SK-N-SH (cell line): ENCODE results near the gene ARID3A. TPM values are rescaled to one million over a fixed set of nuclear protein-coding genes. Genes with fewer than 3 reads are reported as not detected.
A peak's percentile ranks its signal among the peaks of the same experiment; 100 is the strongest.

Experiments used
- CTCF ChIA-PET: fragments of 300-600, 350-600 bp; formaldehyde crosslinking; extraction: SDS; loops from one replicate; lab custom pipeline; 2021; lab: Yijun Ruan, JAX
- POLR2A ChIA-PET: fragments of 350-600 bp; sonication (Branson Sonifier 250); formaldehyde crosslinking; extraction: SDS; loops from one replicate; lab custom pipeline; 2020; ENCODE audit warnings: antibody characterized with exemption, inconsistent platforms; lab: Yijun Ruan, JAX
- DNase-seq: peaks from one replicate; pipeline ENCODE4 v3.0.0; 2012
- H2AFZ ChIP-seq: fragments of 200-600 bp; sonication (generic); 2 replicates; pipeline ENCODE4 v1.8.1; 2016; ENCODE audit warnings: antibody characterized with exemption, mild to moderate bottlenecking, low read depth
- H3F3A ChIP-seq: fragments of 200-600 bp; sonication (generic); replicated peaks from 2 replicates; pipeline ENCODE3; 2016; ENCODE audit warnings: antibody characterized with exemption, mild to moderate bottlenecking; ENCODE audit not compliant: insufficient read depth
- H3K27ac ChIP-seq, 2 experiments: fragments of 200-500 bp in 1 of 2; fragments of 200-600 bp in 1 of 2; sonication (Bioruptor generic) in 1 of 2; sonication (generic), shearing (Covaris generic) in 1 of 2; 2 replicates each; pipeline versions ENCODE4 v1.5.1 to v1.6.1; 2014 to 2016; ENCODE audit warnings: low read depth in 2 of 2, inconsistent platforms in 1 of 2, low read length in 1 of 2, mild to moderate bottlenecking in 1 of 2, mixed read lengths in 1 of 2
- H3K27me3 ChIP-seq: fragments of 200-600 bp; sonication (generic), shearing (Covaris generic); 2 replicates; pipeline ENCODE4 v1.6.1; 2016; ENCODE audit warnings: mixed run types; ENCODE audit not compliant: insufficient read depth
- H3K36me3 ChIP-seq, 2 experiments: fragments of 200-500 bp in 1 of 2; fragments of 200-600 bp in 1 of 2; sonication (Bioruptor generic) in 1 of 2; sonication (generic) in 1 of 2; replicated peaks in 1 of 2; 2 replicates each; pipeline versions ENCODE3 to v1.5.1; 2014 to 2016; ENCODE audit warnings: low read length in 1 of 2, mild to moderate bottlenecking in 1 of 2; ENCODE audit not compliant: insufficient read depth in 2 of 2, control insufficient read depth in 1 of 2
- H3K4me1 ChIP-seq, 2 experiments: fragments of 200-500 bp in 1 of 2; fragments of 200-600 bp in 1 of 2; sonication (Bioruptor generic) in 1 of 2; sonication (generic), shearing (Covaris generic) in 1 of 2; 2 replicates each; pipeline versions ENCODE4 v1.5.1 to v1.6.1; 2014 to 2016; ENCODE audit warnings: low read depth in 1 of 2, low read length in 1 of 2, mixed run types in 1 of 2; ENCODE audit not compliant: insufficient read depth in 2 of 2, control insufficient read depth in 1 of 2
- H3K4me2 ChIP-seq: fragments of 200-600 bp; sonication (generic), shearing (Covaris generic); 2 replicates; pipeline ENCODE4 v1.6.1; 2017; ENCODE audit warnings: mixed run types
- H3K4me3 ChIP-seq, 2 experiments: fragments of 200-500 bp in 1 of 2; fragments of 200-600 bp in 1 of 2; sonication (Bioruptor generic) in 1 of 2; sonication (generic), shearing (Covaris generic) in 1 of 2; 2 replicates each; pipeline versions ENCODE4 v1.5.1 to v1.8.1; 2014 to 2016; ENCODE audit warnings: low read depth in 2 of 2, inconsistent platforms in 1 of 2, low read length in 1 of 2, mild to moderate bottlenecking in 1 of 2, mixed read lengths in 1 of 2, moderate library complexity in 1 of 2
- H3K79me2 ChIP-seq: fragments of 200-600 bp; sonication (generic); 2 replicates; pipeline ENCODE4 v1.8.1; 2017; ENCODE audit warnings: mild to moderate bottlenecking; ENCODE audit not compliant: insufficient read depth
- H3K9ac ChIP-seq: fragments of 200-600 bp; sonication (generic); 2 replicates; pipeline ENCODE4 v1.6.1; 2017; ENCODE audit warnings: mixed run types
- H3K9me2 ChIP-seq: fragments of 200-600 bp; sonication (generic); 2 replicates; pipeline ENCODE4 v1.6.1; 2017; ENCODE audit warnings: mixed run types
- H3K9me3 ChIP-seq: fragments of 200-600 bp; sonication (generic); 2 replicates; pipeline ENCODE4 v1.6.1; 2017; ENCODE audit warnings: mixed run types, mild to moderate bottlenecking, moderate library complexity
- H4K20me1 ChIP-seq: fragments of 200-600 bp; sonication (generic); 2 replicates; pipeline ENCODE4 v1.6.1; 2017; ENCODE audit warnings: mild to moderate bottlenecking, mixed run types; ENCODE audit not compliant: insufficient read depth
- CHD2 ChIP-seq: fragments of 150-350 bp; IDR thresholded peaks from 2 replicates; pipeline ENCODE4 v1.6.1; 2018; ENCODE audit warnings: low read length; ENCODE audit not compliant: partially characterized antibody
- CTCF ChIP-seq: fragments of 200-600 bp; sonication (generic); IDR thresholded peaks from 2 replicates; pipeline ENCODE4 v1.6.1; 2017; ENCODE audit warnings: antibody characterized with exemption, mild to moderate bottlenecking, moderate library complexity
- ELF1 ChIP-seq: IDR thresholded peaks from 2 replicates; pipeline ENCODE4 v1.4.0; 2012
- FOXM1 ChIP-seq: IDR thresholded peaks from 2 replicates; pipeline ENCODE4 v1.4.0; 2012; ENCODE audit warnings: low read depth, mild to moderate bottlenecking
- GABPA ChIP-seq: IDR thresholded peaks from 2 replicates; pipeline ENCODE4 v1.4.0; 2012; ENCODE audit warnings: low read depth, mild to moderate bottlenecking
- GATA2 ChIP-seq: sonication (generic); formaldehyde crosslinking; IDR thresholded peaks from 2 replicates; pipeline ENCODE4 v1.5.0; 2020; ENCODE audit warnings: mild to moderate bottlenecking, missing genetic modification reagents
- MAX ChIP-seq: IDR thresholded peaks from 2 replicates; pipeline ENCODE4 v1.4.0; 2012; ENCODE audit warnings: low read depth
- NRF1 ChIP-seq: IDR thresholded peaks from 2 replicates; pipeline ENCODE4 v1.6.1; 2012; ENCODE audit warnings: low read depth, mild to moderate bottlenecking, low read length
- RAD21 ChIP-seq: IDR thresholded peaks from 2 replicates; pipeline ENCODE4 v1.6.1; 2012; ENCODE audit warnings: mild to moderate bottlenecking, low read length
- RCOR1 ChIP-seq: fragments of 150-350 bp; IDR thresholded peaks from 2 replicates; pipeline ENCODE4 v1.6.1; 2017; ENCODE audit warnings: antibody characterized with exemption, low read length
- SIN3A ChIP-seq: IDR thresholded peaks from 2 replicates; pipeline ENCODE4 v1.6.1; 2012; ENCODE audit warnings: low read depth, mild to moderate bottlenecking, low read length, moderate library complexity, borderline replicate concordance
- TAF1 ChIP-seq: IDR thresholded peaks from 2 replicates; pipeline ENCODE4 v1.6.1; 2012; ENCODE audit warnings: low read depth, mild to moderate bottlenecking, low read length, moderate library complexity, borderline replicate concordance
- ZBTB33 ChIP-seq: IDR thresholded peaks from 2 replicates; pipeline ENCODE4 v1.4.0; 2012; ENCODE audit warnings: low read depth, borderline replicate concordance
- WGBS: methylation state at CpG from one replicate; pipeline ENCODE4 v1.1.6; 2017; ENCODE audit warnings: low lambda C conversion rate; 5-methylcytosine and 5-hydroxymethylcytosine counted together
- polyA plus RNA-seq, 3 experiments: library from polyadenylated mRNA; depleted of rRNA; stranded (reverse); fragments of >200 nt; gene quantifications; 2 replicates each; pipeline ENCODE4 v1.2.3, GENCODE V29; 2012

Gene ARID3A
- polyA plus RNA-seq, 1 of the 3 experiments (the other 2 are of a cell fraction) = 8.6 TPM

GRCh38 chr19:892894-893689, 32.7 kb upstream of the ARID3A start, which contains the start of the genes MED16 and RNU6-9 (continued):
- TF ChIP-seq ZBTB33 (no peak), TAF1 (peak; percentile 74)

- 99% methylated on average over 7 of the region's 10 CpGs for WGBS
- H3K79me2 ChIP-seq = peaks cover 7% of the 10 kb centered on the region
- H3F3A ChIP-seq = peaks cover 12% of the 10 kb centered on the region
- POLR2A ChIA-PET = no interaction called here
- no peaks in the 10 kb centered on the region for H3K9me2 ChIP-seq
- DNase-seq = no peak
- H3K4me3 ChIP-seq = no peak overlapping the region
- H2AFZ ChIP-seq = no peak overlapping the region
- H4K20me1 ChIP-seq = no peaks in the 10 kb centered on the region
- no peak overlapping the region for H3K27ac ChIP-seq
- no peak overlapping the region for H3K9ac ChIP-seq
- no peaks in the 10 kb centered on the region for H3K27me3 ChIP-seq
- H3K36me3 ChIP-seq = peaks cover 0 to 13% of the 10 kb centered on the region in 2 experiments
- H3K9me3 ChIP-seq = no peaks in the 10 kb centered on the region
- no peak for TF ChIP-seq MAX
- TF ChIP-seq SIN3A = no peak
- no peak for TF ChIP-seq RCOR1
- TF ChIP-seq GABPA = no peak
- no peak for TF ChIP-seq RAD21
- no peak for TF ChIP-seq ELF1
- TF ChIP-seq GATA2 (CRISPR knock-in tag) = no peak
- no peak for TF ChIP-seq CHD2
- no peak for TF ChIP-seq CTCF
- TF ChIP-seq FOXM1 = no peak
- TF ChIP-seq NRF1 = no peak
- TF ChIP-seq, all 33 proteins: peak for 0
- CTCF ChIA-PET = interaction anchor here (0.8 to 2.4 kb wide), 4 partner anchors 11 to 40 kb away, joined by 3 to 16 read pairs (median 6); no protein-coding TSS in a partner anchor
- Histone ChIP-seq H3K4me2 (no peak overlapping the region), H3K4me1 (peaks cover 0 to 4% of the 10 kb centered on the region in 2 experiments; a peak in 1 of 4 replicates)
These were observed 29.4 kb upstream of the ARID3A start for GRCh38 chr19:896434-896833.
